Smooth muscle cell (in vitro differentiated cells): ENCODE results near the gene TMEM184B. TPM values are rescaled to one million over a fixed set of nuclear protein-coding genes. Genes with fewer than 3 reads are reported as not detected.

Experiments used
- DNase-seq: peaks from one replicate; lab custom pipeline; 2025; ENCODE audit not compliant: unreplicated experiment; lab: John Stamatoyannopoulos, UW
- H2AFZ ChIP-seq: fragments of 200-600 bp; sonication (generic); 2 replicates; pipeline ENCODE4 v1.6.0; 2016; ENCODE audit warnings: antibody characterized with exemption, low read depth, mild to moderate bottlenecking
- H3F3A ChIP-seq: fragments of 200-600 bp; sonication (generic); 2 replicates; pipeline ENCODE4 v1.6.0; 2017; ENCODE audit warnings: antibody characterized with exemption, low read depth
- H3K27ac ChIP-seq: fragments of 200-600 bp; sonication (generic); 2 replicates; pipeline ENCODE4 v1.5.1; 2016; ENCODE audit warnings: low read depth, mild to moderate bottlenecking
- H3K27me3 ChIP-seq: fragments of 200-600 bp; sonication (generic); 2 replicates; pipeline ENCODE4 v1.6.1; 2016; ENCODE audit warnings: low read depth, mild to moderate bottlenecking
- H3K36me3 ChIP-seq: fragments of 200-600 bp; sonication (generic); 2 replicates; pipeline ENCODE4 v1.5.1; 2016; ENCODE audit warnings: low read depth
- H3K4me1 ChIP-seq: fragments of 200-600 bp; sonication (generic); 2 replicates; pipeline ENCODE4 v1.5.1; 2016; ENCODE audit warnings: low read depth
- H3K4me2 ChIP-seq: fragments of 200-600 bp; sonication (generic); 2 replicates; pipeline ENCODE4 v1.6.0; 2016; ENCODE audit warnings: mild to moderate bottlenecking
- H3K4me3 ChIP-seq: fragments of 200-600 bp; sonication (generic); 2 replicates; pipeline ENCODE4 v1.5.1; 2016; ENCODE audit warnings: mild to moderate bottlenecking
- H3K79me2 ChIP-seq: fragments of 200-600 bp; sonication (generic); 2 replicates; pipeline ENCODE4 v1.6.0; 2016; ENCODE audit warnings: low read depth, mild to moderate bottlenecking
- H3K9ac ChIP-seq: fragments of 200-600 bp; sonication (generic); 2 replicates; pipeline ENCODE4 v1.6.0; 2016; ENCODE audit warnings: low read depth
- H3K9me3 ChIP-seq: fragments of 200-600 bp; sonication (generic); replicated peaks from 2 replicates; pipeline ENCODE4 v1.5.1; 2016; ENCODE audit warnings: low read depth
- H4K20me1 ChIP-seq: fragments of 200-600 bp; sonication (generic); 2 replicates; pipeline ENCODE4 v1.6.0; 2016; ENCODE audit warnings: low read depth
- CTCF ChIP-seq: fragments of 200-600 bp; sonication (generic); IDR thresholded peaks from 2 replicates; pipeline ENCODE4 v1.5.1; 2017; ENCODE audit warnings: borderline replicate concordance, mild to moderate bottlenecking, antibody characterized with exemption; ENCODE audit not compliant: insufficient read depth, poor library complexity, severe bottlenecking
- WGBS: methylation state at CpG from one replicate; pipeline ENCODE4 v1.1.7; 2016; ENCODE audit warnings: low lambda C conversion rate; 5-methylcytosine and 5-hydroxymethylcytosine counted together
- polyA plus RNA-seq: library from polyadenylated mRNA; unstranded; fragments of >200 nt; fragmentation: Nextera tagmentation; extraction: Ambion mirVana; gene quantifications from 2 replicates; pipeline ENCODE4 v1.2.1, GENCODE V29; 2016
- small RNA-seq: library from RNA; depleted of rRNA; stranded (forward); fragments of <200 nt; gene quantifications from one replicate; pipeline ENCODE3, GENCODE V24; 2014
- total RNA-seq: library from RNA; depleted of rRNA; stranded (reverse); fragments of >200 nt; gene quantifications from 2 replicates; pipeline ENCODE4 v1.2.3, GENCODE V29; 2014

The TMEM184B gene
- total and polyA plus RNA-seq, 2 experiments from 2014 or later, result 34.1 to 96.3 TPM

GRCh38 chr22:38172832-38173640 lies 99.8 kb downstream of the TMEM184B start:
- H3K4me3 ChIP-seq, result no peak overlapping the region
- no peaks in the 10 kb centered on the region for H3K27me3 ChIP-seq
- H3F3A ChIP-seq, result no peaks in the 10 kb centered on the region
- H3K27ac ChIP-seq, result no peak overlapping the region
- H3K79me2 ChIP-seq, result no peaks in the 10 kb centered on the region
- no peaks in the 10 kb centered on the region for H4K20me1 ChIP-seq
- H3K4me1 ChIP-seq, result peaks cover 5% of the 10 kb centered on the region
- no peak for DNase-seq
- TF ChIP-seq CTCF, result no peak
- H3K36me3 ChIP-seq, result no peaks in the 10 kb centered on the region
- no peak overlapping the region for H3K9ac ChIP-seq
- 87% methylated on average over 16 of the region's 16 CpGs for WGBS
- H2AFZ ChIP-seq, result no peak overlapping the region
- no peaks in the 10 kb centered on the region for H3K9me3 ChIP-seq
- H3K4me2 ChIP-seq, result no peak overlapping the region

GRCh38 chr22:38171927-38172831 lies 100.6 kb downstream of the TMEM184B start:
- DNase-seq, result no peak
- H3K4me3 ChIP-seq, result no peak overlapping the region
- no peaks in the 10 kb centered on the region for H3K9me3 ChIP-seq
- H3K36me3 ChIP-seq, result no peaks in the 10 kb centered on the region
- no peaks in the 10 kb centered on the region for H4K20me1 ChIP-seq
- no peak overlapping the region for H3K27ac ChIP-seq
- H2AFZ ChIP-seq, result no peak overlapping the region
- no peak overlapping the region for H3K9ac ChIP-seq
- H3F3A ChIP-seq, result no peaks in the 10 kb centered on the region
- TF ChIP-seq CTCF, result no peak
- H3K4me1 ChIP-seq, result no peaks in the 10 kb centered on the region
- no peaks in the 10 kb centered on the region for H3K27me3 ChIP-seq
- H3K79me2 ChIP-seq, result no peaks in the 10 kb centered on the region
- 88% methylated on average over 15 of the region's 16 CpGs for WGBS
- H3K4me2 ChIP-seq, result no peak overlapping the region

- H3K9me3 ChIP-seq, result no peaks in the 10 kb centered on the region
- H3F3A ChIP-seq, result no peaks in the 10 kb centered on the region
- no peaks in the 10 kb centered on the region for H3K36me3 ChIP-seq
- no peaks in the 10 kb centered on the region for H3K27me3 ChIP-seq
- WGBS, result 91% methylated on average over 5 of the region's 5 CpGs
- no peaks in the 10 kb centered on the region for H3K4me1 ChIP-seq
- H3K79me2 ChIP-seq, result no peaks in the 10 kb centered on the region
- no peak for DNase-seq
- no peak overlapping the region for H3K27ac ChIP-seq
- H2AFZ ChIP-seq, result no peak overlapping the region
- TF ChIP-seq CTCF, result no peak
- H3K4me2 ChIP-seq, result no peak overlapping the region
- no peak overlapping the region for H3K9ac ChIP-seq
- no peaks in the 10 kb centered on the region for H4K20me1 ChIP-seq
- no peak overlapping the region for H3K4me3 ChIP-seq
Observed at GRCh38 chr22:38170469-38170868, 102.3 kb downstream of the TMEM184B start.

Small RNA genes lying within 50 kb of the gene (small RNA-seq; reads per million reads assigned to genes)
- gene RF00017 (not detected), gene RN7SL704P (0.39 reads per million, percentile 12 among the genes with 10 or more reads in this experiment)

Other genes with a start within 250 kb of the TMEM184B start
- 8.8 and 23.4 TPM in 2 replicates for gene PICK1, start 215.6 kb downstream of the TMEM184B start, total RNA-seq
- gene PICK1, start 215.6 kb downstream of the TMEM184B start, polyA plus RNA-seq, result 17.5 and 30.1 TPM in 2 replicates
- gene SLC16A8, start 188.8 kb downstream of the TMEM184B start, total RNA-seq, result 0.09 TPM in 1 of 2 replicates, not detected in the other
- gene SLC16A8, start 188.8 kb downstream of the TMEM184B start, polyA plus RNA-seq, result 0.93 and 1.4 TPM in 2 replicates
- 0.13 and 0.31 TPM in 2 replicates for gene BAIAP2L2, start 162.3 kb downstream of the TMEM184B start, total RNA-seq
- gene BAIAP2L2, start 162.3 kb downstream of the TMEM184B start, polyA plus RNA-seq, result 0.67 and 1.3 TPM in 2 replicates
- gene PLA2G6, start 91.2 kb downstream of the TMEM184B start, total RNA-seq, result 6.1 and 19.4 TPM in 2 replicates
- gene PLA2G6, start 91.2 kb downstream of the TMEM184B start, polyA plus RNA-seq, result 8.6 and 8.9 TPM in 2 replicates
- 51.2 and 52.4 TPM in 2 replicates for gene MAFF, start 71.0 kb downstream of the TMEM184B start, total RNA-seq
- 48.2 and 53.4 TPM in 2 replicates for gene MAFF, start 71.0 kb downstream of the TMEM184B start, polyA plus RNA-seq
- gene CSNK1E, start 44.4 kb upstream of the TMEM184B start, total RNA-seq, result 94.7 and 111 TPM in 2 replicates
- gene CSNK1E, start 44.4 kb upstream of the TMEM184B start, polyA plus RNA-seq, result 154 and 192 TPM in 2 replicates
- 0.81 TPM in 1 of 2 replicates, not detected in the other for gene KCNJ4, start 182.2 kb upstream of the TMEM184B start, total RNA-seq
- gene KCNJ4, start 182.2 kb upstream of the TMEM184B start, polyA plus RNA-seq, result not detected in 2 replicates
- gene KDELR3, start 195.1 kb upstream of the TMEM184B start, total RNA-seq, result 163 and 207 TPM in 2 replicates
- gene KDELR3, start 195.1 kb upstream of the TMEM184B start, polyA plus RNA-seq, result 198 and 252 TPM in 2 replicates
- gene DDX17, start 233.3 kb upstream of the TMEM184B start, total RNA-seq, result 182 and 201 TPM in 2 replicates
- gene DDX17, start 233.3 kb upstream of the TMEM184B start, polyA plus RNA-seq, result 11.5 and 22.2 TPM in 2 replicates